ENCODE measurements around the gene TLCD5. TPM values are rescaled to one million over a fixed set of nuclear protein-coding genes. Genes with fewer than 3 reads are reported as not detected.

Gene TLCD5
- total RNA-seq, 2 donors from 2014 or later, result 11.3 to 18.7 TPM

GRCh38 chr11:120335556-120335907, 10.4 kb downstream of the TLCD5 start:
- Histone ChIP-seq H3K4me3 (peak overlapping the region; percentile 69 to 93), H3K27me3 (no peaks in the 10 kb centered on the region), H3K36me3 (peaks cover 5% of the 10 kb centered on the region), H3K4me1 (peaks cover 0 to 70% of the 10 kb centered on the region in 2 donors), H3K9me3 (no peaks in the 10 kb centered on the region), H3K27ac (peak overlapping the region; percentile 97 to 100)
- peak in 1 of 2 donors; percentile 11 for TF ChIP-seq CTCF (IDR thresholded peaks at IDR 0.05)
- DNase-seq (ENCODE audit: low spot score), result no peak

GRCh38 chr11:120335908-120336640, 11.0 kb downstream of the TLCD5 start, which contains the start of gene ARHGEF12:
Gene ARHGEF12 (plus strand): TSS chr11:120336413. CDS start chr11:120337244, 831 bp downstream.
- no peaks in the 10 kb centered on the region for H3K27me3 ChIP-seq

GRCh38 chr11:120336641-120337354, 11.7 kb downstream of the TLCD5 start:
- H3K27ac ChIP-seq, result peak overlapping the region; percentile 97 to 100
- H3K4me3 ChIP-seq, result peak overlapping the region; percentile 93 to 97
- H3K27me3 ChIP-seq, result no peaks in the 10 kb centered on the region
- peaks cover 0 to 72% of the 10 kb centered on the region in 2 donors for H3K4me1 ChIP-seq
- no peaks in the 10 kb centered on the region for H3K36me3 ChIP-seq
- DNase-seq (ENCODE audit: low spot score), result peak; percentile 61
- H3K9me3 ChIP-seq, result no peaks in the 10 kb centered on the region
- TF ChIP-seq CTCF (IDR thresholded peaks at IDR 0.05), result no peak

More at GRCh38 chr11:120335908-120336640, 11.0 kb downstream of the TLCD5 start, which contains the start of gene ARHGEF12:
- Histone ChIP-seq H3K4me1 (peaks cover 0 to 72% of the 10 kb centered on the region in 2 donors), H3K36me3 (no peaks in the 10 kb centered on the region), H3K4me3 (peak within 1 kb of the TSS; percentile 93 to 97), H3K9me3 (no peaks in the 10 kb centered on the region), H3K27ac (peak within 1 kb of the TSS; percentile 97 to 100)
- peak; percentile 93 for DNase-seq (ENCODE audit: low spot score)
- peak in 1 of 2 donors; percentile 54 for TF ChIP-seq CTCF (IDR thresholded peaks at IDR 0.05)

GRCh38 chr11:120337355-120338106, 12.4 kb downstream of the TLCD5 start:
- Histone ChIP-seq H3K4me3 (peak overlapping the region; percentile 93 to 97), H3K27me3 (no peaks in the 10 kb centered on the region), H3K27ac (peak overlapping the region; percentile 97 to 100), H3K36me3 (no peaks in the 10 kb centered on the region), H3K9me3 (no peaks in the 10 kb centered on the region), H3K4me1 (peaks cover 0 to 71% of the 10 kb centered on the region in 2 donors)
- DNase-seq (ENCODE audit: low spot score), result no peak
- TF ChIP-seq CTCF (IDR thresholded peaks at IDR 0.05), result no peak

- peak overlapping the region; percentile 97 to 100 for H3K27ac ChIP-seq
These were observed 13.2 kb downstream of the TLCD5 start for GRCh38 chr11:120338107-120338933.

More at GRCh38 chr11:120338107-120338933, 13.2 kb downstream of the TLCD5 start:
- no peak for DNase-seq (ENCODE audit: low spot score)
- Histone ChIP-seq H3K9me3 (no peaks in the 10 kb centered on the region), H3K4me1 (peaks cover 0 to 71% of the 10 kb centered on the region in 2 donors), H3K4me3 (peak overlapping the region; percentile 93 to 97), H3K36me3 (no peaks in the 10 kb centered on the region), H3K27me3 (no peaks in the 10 kb centered on the region)
- TF ChIP-seq CTCF (IDR thresholded peaks at IDR 0.05), result no peak
